ENCODE results near the gene SEMA3C. TPM values are rescaled to one million over a fixed set of nuclear protein-coding genes. Genes with fewer than 3 reads are reported as not detected.

Gene SEMA3C
- total and polyA plus RNA-seq, 8 donors, result 4.5 to 344 (median 68.7) TPM

DNA sequence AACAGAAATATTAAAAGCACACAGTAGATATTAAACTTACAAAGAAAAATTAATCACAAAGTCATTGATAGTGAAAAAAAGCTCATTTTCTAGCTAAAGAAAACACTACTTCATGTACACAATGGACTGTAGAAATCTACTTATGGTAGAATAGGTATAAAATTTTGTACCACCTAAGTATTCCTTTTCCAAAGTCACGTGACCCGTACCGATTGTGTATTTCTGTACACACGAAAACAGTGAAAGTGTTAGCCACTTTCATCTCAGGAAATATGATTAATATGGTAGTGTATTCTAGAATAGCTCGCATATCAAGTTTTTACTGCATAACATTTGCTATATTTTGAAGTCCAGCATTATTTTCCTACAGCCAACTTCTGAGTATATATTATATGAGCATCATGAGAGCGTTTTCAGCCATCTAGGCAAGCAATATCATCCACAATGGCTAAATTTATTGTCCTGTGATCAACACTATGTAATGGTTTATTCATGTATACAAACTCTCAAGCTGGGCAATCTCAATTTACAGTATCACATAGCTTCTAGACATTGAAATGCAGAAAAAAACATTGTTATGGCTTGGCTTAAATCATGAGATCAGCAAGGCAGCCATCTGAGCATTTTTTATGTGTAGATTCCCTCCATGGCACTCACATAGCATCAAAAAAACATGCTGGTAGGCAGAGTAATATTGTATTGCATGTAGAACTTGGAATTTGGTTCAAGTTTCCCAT is 165.7 kb downstream of the SEMA3C start:
- no peaks in the 10 kb centered on the region for H3K27me3 ChIP-seq
- no peak for DNase-seq
- no peaks in the 10 kb centered on the region for H3K9me3 ChIP-seq
- no peak overlapping the region for H3K4me3 ChIP-seq
- WGBS, 5 donors, result 87 to 93% (median 92%) methylated on average over 6 of the region's 6 CpGs
- intact Hi-C loops (cut with DNase I; ENCODE audit: low total_unique reads), result no loop called here
- H3K4me1 ChIP-seq, result peaks cover 0 to 17% (median 7%) of the 10 kb centered on the region in 4 donors
- peaks cover 0 to 17% (median 8%) of the 10 kb centered on the region in 4 donors for H3K36me3 ChIP-seq
- no peak overlapping the region for H3K27ac ChIP-seq
- no peak for TF ChIP-seq POLR2A (IDR thresholded peaks at IDR 0.05)
- TF ChIP-seq CTCF (IDR thresholded peaks at IDR 0.05), result no peak
- TF ChIP-seq POLR2AphosphoS5 (IDR thresholded peaks at IDR 0.05), result no peak
- TF ChIP-seq EP300 (IDR thresholded peaks at IDR 0.05), result no peak

- Histone ChIP-seq H3K4me3 (peak overlapping the region in 1 of 4 donors; percentile 16), H3K36me3 (peaks cover 0 to 12% (median 8%) of the 10 kb centered on the region in 4 donors), H3K4me1 (peaks cover 0 to 17% (median 7%) of the 10 kb centered on the region in 4 donors), H3K9me3 (no peaks in the 10 kb centered on the region), H3K27me3 (no peaks in the 10 kb centered on the region), H3K27ac (peak overlapping the region in 3 of 5 donors; percentile 13 to 68 (median 50))
- intact Hi-C loops (cut with DNase I; ENCODE audit: low total_unique reads), result no loop called here
- 34 to 58% (median 35%) methylated on average over 2 of the region's 2 CpGs for WGBS, 5 donors
- no peak for TF ChIP-seq POLR2A (IDR thresholded peaks at IDR 0.05)
- TF ChIP-seq EP300 (IDR thresholded peaks at IDR 0.05), result no peak
- TF ChIP-seq POLR2AphosphoS5 (IDR thresholded peaks at IDR 0.05), result no peak
- no peak for TF ChIP-seq CTCF (IDR thresholded peaks at IDR 0.05)
- peak in 1 of 2 donors; percentile 26 for DNase-seq
These were observed 169.6 kb downstream of the SEMA3C start for GRCh38 chr7:80749270-80749669.

GRCh38 chr7:80748363-80749042 is 170.3 kb downstream of the SEMA3C start:
- no peak for DNase-seq
- Histone ChIP-seq H3K27ac (peak overlapping the region in 4 of 5 donors; percentile 13 to 68 (median 56)), H3K9me3 (no peaks in the 10 kb centered on the region), H3K36me3 (peaks cover 0 to 12% (median 8%) of the 10 kb centered on the region in 4 donors), H3K4me1 (peaks cover 0 to 17% (median 7%) of the 10 kb centered on the region in 4 donors), H3K27me3 (no peaks in the 10 kb centered on the region), H3K4me3 (peak overlapping the region in 2 of 4 donors; percentile 16 to 23)
- intact Hi-C loops (cut with DNase I; ENCODE audit: low total_unique reads), result no loop called here
- no peak for TF ChIP-seq CTCF (IDR thresholded peaks at IDR 0.05)
- no peak for TF ChIP-seq POLR2AphosphoS5 (IDR thresholded peaks at IDR 0.05)
- no peak for TF ChIP-seq EP300 (IDR thresholded peaks at IDR 0.05)
- no peak for TF ChIP-seq POLR2A (IDR thresholded peaks at IDR 0.05)
- 30 to 49% (median 44%) methylated on average over 8 of the region's 8 CpGs for WGBS, 5 donors

DNA sequence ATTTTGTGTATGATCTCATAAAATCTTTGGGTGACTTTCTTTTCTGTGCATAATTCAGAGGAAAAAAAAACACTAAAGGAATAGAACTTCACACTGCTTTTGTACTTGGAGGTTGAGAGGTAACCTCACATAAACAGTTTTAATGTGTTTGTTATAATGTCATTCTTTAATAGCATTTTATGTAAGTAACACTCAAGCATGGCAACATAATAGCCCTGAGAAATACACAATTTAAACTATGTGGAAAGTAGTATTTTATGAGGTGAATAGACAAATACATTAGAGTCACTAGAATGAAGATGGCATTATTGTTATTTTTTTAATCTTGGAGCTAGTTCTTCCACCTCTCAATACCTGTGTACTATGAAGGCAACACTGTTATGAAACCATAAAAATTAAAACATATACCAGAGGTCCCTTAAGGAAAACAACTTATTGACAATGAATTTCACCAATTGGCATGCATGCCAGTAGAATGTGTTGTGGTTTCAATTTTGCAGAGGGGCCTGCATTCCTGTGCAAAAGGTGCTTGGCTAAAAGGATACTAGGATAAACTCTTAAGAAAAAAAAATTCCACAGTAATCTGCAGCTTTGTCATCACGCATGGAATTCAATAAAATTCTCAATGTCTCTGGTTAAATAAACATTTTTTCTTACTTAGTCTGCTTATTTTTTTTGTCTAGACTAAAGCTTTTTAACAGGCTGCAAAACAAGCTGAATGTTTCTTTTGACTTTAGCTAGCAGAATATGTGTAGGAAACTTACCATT is 177.9 kb downstream of the SEMA3C start:
- Histone ChIP-seq H3K27me3 (no peaks in the 10 kb centered on the region), H3K36me3 (peaks cover 0 to 8% (median 5%) of the 10 kb centered on the region in 4 donors), H3K9me3 (no peaks in the 10 kb centered on the region), H3K27ac (no peak overlapping the region), H3K4me1 (peaks cover 0 to 8% (median 0%) of the 10 kb centered on the region in 4 donors), H3K4me3 (no peak overlapping the region)
- TF ChIP-seq POLR2AphosphoS5 (IDR thresholded peaks at IDR 0.05) (no peak), EP300 (IDR thresholded peaks at IDR 0.05) (no peak), POLR2A (IDR thresholded peaks at IDR 0.05) (no peak), CTCF (IDR thresholded peaks at IDR 0.05) (no peak)
- 49 to 68% (median 60%) methylated on average over 1 of the region's 1 CpG for WGBS, 5 donors
- DNase-seq, result no peak
- intact Hi-C loops (cut with DNase I; ENCODE audit: low total_unique reads), result no loop called here

Data from stomach (tissue), 9 donors.